Ishikawa (cell line): Measurements from ENCODE around the gene CEP112.

Source experiments
- CEBPB ChIP-seq: IDR thresholded peaks from 2 replicates; pipeline ENCODE4 v1.6.1; 2012
- CREB1 ChIP-seq: IDR thresholded peaks from 2 replicates; pipeline ENCODE4 v1.6.1; 2012; ENCODE audit warnings: low read depth
- EGR1 ChIP-seq: IDR thresholded peaks from 2 replicates; pipeline ENCODE4 v1.6.1; 2012
- EP300 ChIP-seq: IDR thresholded peaks from 2 replicates; pipeline ENCODE4 v1.6.1; 2012; ENCODE audit warnings: borderline replicate concordance
- FOXM1 ChIP-seq: IDR thresholded peaks from 2 replicates; pipeline ENCODE4 v1.6.1; 2012; ENCODE audit warnings: low read depth, borderline replicate concordance
- NFIC ChIP-seq: IDR thresholded peaks from 2 replicates; pipeline ENCODE4 v1.6.1; 2012
- RAD21 ChIP-seq: IDR thresholded peaks from 2 replicates; pipeline ENCODE4 v1.6.1; 2012; ENCODE audit warnings: low read depth
- REST ChIP-seq: IDR thresholded peaks from 2 replicates; pipeline ENCODE4 v1.6.1; 2012; ENCODE audit warnings: low read depth, mild to moderate bottlenecking
- TAF1 ChIP-seq: IDR thresholded peaks from 2 replicates; pipeline ENCODE4 v1.6.1; 2012; ENCODE audit warnings: low read depth, mild to moderate bottlenecking
- TCF12 ChIP-seq: IDR thresholded peaks from 2 replicates; pipeline ENCODE4 v1.6.1; 2012; ENCODE audit warnings: low read depth
- TEAD4 ChIP-seq: IDR thresholded peaks from 2 replicates; pipeline ENCODE4 v1.6.1; 2012
- USF1 ChIP-seq: IDR thresholded peaks from 2 replicates; pipeline ENCODE4 v1.6.1; 2012
- YY1 ChIP-seq: IDR thresholded peaks from 2 replicates; pipeline ENCODE4 v1.6.1; 2012; ENCODE audit warnings: low read depth
- ZBTB7A ChIP-seq: IDR thresholded peaks from 2 replicates; pipeline ENCODE4 v1.6.1; 2012; ENCODE audit warnings: low read depth
- TF ChIP-seq, protein P1 (sequence below): IDR thresholded peaks from 2 replicates; pipeline ENCODE4 v1.6.1; 2012

Gene CEP112

DNA sequence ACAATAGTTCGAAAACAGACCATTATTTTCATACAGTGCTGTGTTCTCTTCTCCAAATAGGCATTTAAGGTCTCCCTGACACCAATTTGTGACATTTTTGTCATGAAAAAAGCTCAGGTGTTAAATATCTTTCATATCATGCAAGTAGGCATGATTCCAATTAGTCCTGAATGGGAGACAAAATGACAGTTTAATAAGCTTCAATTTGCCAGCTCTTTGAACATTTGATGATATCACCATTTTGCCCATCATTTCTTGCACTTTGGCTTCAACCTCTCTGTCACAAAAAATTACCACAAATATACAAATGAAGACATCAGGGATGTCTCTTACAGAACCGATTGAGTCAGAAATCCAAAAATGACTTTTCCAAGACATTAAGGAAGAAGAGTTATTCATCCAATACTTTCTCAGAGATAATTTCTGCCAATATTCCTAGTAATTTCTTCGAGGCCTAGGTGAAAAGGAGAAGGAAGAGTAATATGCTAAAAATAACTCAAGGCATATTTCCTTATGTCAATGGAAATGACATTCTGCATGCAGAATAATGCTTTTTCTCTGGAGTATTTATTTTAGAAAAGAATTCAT is 298.1 kb downstream of the CEP112 start:
- TF ChIP-seq NFIC = no peak
- no peak for TF ChIP-seq TCF12
- no peak for TF ChIP-seq FOXM1
- no peak for TF ChIP-seq CEBPB
- TF ChIP-seq USF1 = no peak
- TF ChIP-seq RAD21 = no peak
- no peak for TF ChIP-seq ZBTB7A
- TF ChIP-seq, protein P1, sequence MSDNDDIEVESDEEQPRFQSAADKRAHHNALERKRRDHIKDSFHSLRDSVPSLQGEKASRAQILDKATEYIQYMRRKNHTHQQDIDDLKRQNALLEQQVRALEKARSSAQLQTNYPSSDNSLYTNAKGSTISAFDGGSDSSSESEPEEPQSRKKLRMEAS = no peak
- no peak for TF ChIP-seq EP300
- no peak for TF ChIP-seq REST
- TF ChIP-seq CREB1 = no peak
- no peak for TF ChIP-seq TEAD4
- TF ChIP-seq EGR1 = no peak

GRCh38 chr17:65892912-65893377 is 299.0 kb downstream of the CEP112 start:
- no peak for TF ChIP-seq REST

GRCh38 chr17:65891231-65891735 is 300.6 kb downstream of the CEP112 start:
- TF ChIP-seq YY1 (no peak), EGR1 (no peak), CEBPB (no peak), RAD21 (no peak), FOXM1 (no peak)
- TF ChIP-seq, protein P1 = no peak

GRCh38 chr17:65888649-65889048 is 303.3 kb downstream of the CEP112 start:
- TF ChIP-seq CEBPB (no peak), TEAD4 (no peak), FOXM1 (no peak), NFIC (no peak), RAD21 (no peak), EGR1 (no peak), USF1 (no peak), EP300 (no peak), ZBTB7A (no peak), REST (no peak), CREB1 (no peak), TAF1 (no peak), YY1 (no peak)
- TF ChIP-seq, protein P1 = no peak
